Loucy (cell line): ENCODE data around the gene KATNIP.

Experiments used
- H2AFZ ChIP-seq: fragments of 200-600 bp; sonication (generic); 2 replicates; pipeline ENCODE4 v1.6.0; 2016; ENCODE audit warnings: antibody characterized with exemption, mild to moderate bottlenecking, low read length, moderate library complexity
- H3F3A ChIP-seq: fragments of 200-600 bp; 2 replicates; pipeline ENCODE4 v1.6.0; 2016; ENCODE audit warnings: antibody characterized with exemption, low read depth, mild to moderate bottlenecking
- H3K27me3 ChIP-seq: fragments of 200-600 bp; sonication (generic); 2 replicates; pipeline ENCODE4 v1.6.1; 2014; ENCODE audit warnings: low read length, mild to moderate bottlenecking; ENCODE audit not compliant: insufficient read depth, poor library complexity, severe bottlenecking
- H3K36me3 ChIP-seq: fragments of 200-600 bp; sonication (generic); 2 replicates; pipeline ENCODE4 v1.6.1; 2016; ENCODE audit warnings: low read length; ENCODE audit not compliant: insufficient read depth
- H3K4me1 ChIP-seq: fragments of 200-600 bp; sonication (generic); 2 replicates; pipeline ENCODE4 v1.5.1; 2014; ENCODE audit warnings: low read length, mild to moderate bottlenecking; ENCODE audit not compliant: insufficient read depth, poor library complexity, severe bottlenecking
- H3K4me2 ChIP-seq: fragments of 200-600 bp; sonication (generic); 2 replicates; pipeline ENCODE4 v1.6.0; 2014; ENCODE audit warnings: antibody characterized with exemption, low read length, low read depth, mild to moderate bottlenecking; ENCODE audit not compliant: poor library complexity, severe bottlenecking
- H3K4me3 ChIP-seq: fragments of 200-600 bp; sonication (generic); 2 replicates; pipeline ENCODE4 v1.5.1; 2014; ENCODE audit warnings: low read length, mild to moderate bottlenecking, mixed read lengths; ENCODE audit not compliant: poor library complexity, severe bottlenecking
- H3K79me2 ChIP-seq: fragments of 200-600 bp; sonication (generic); 2 replicates; pipeline ENCODE4 v1.6.1; 2014; ENCODE audit warnings: low read length; ENCODE audit not compliant: insufficient read depth
- H3K9ac ChIP-seq: fragments of 200-600 bp; sonication (generic); 2 replicates; pipeline ENCODE4 v1.6.0; 2014; ENCODE audit warnings: mild to moderate bottlenecking, low read depth, low read length, moderate library complexity; ENCODE audit not compliant: poor library complexity, severe bottlenecking
- H3K9me2 ChIP-seq: fragments of 200-600 bp; sonication (generic); replicated peaks from 2 replicates; pipeline ENCODE4 v1.6.1; 2016; ENCODE audit warnings: low read depth, low read length, mixed read lengths
- H3K9me3 ChIP-seq: fragments of 200-600 bp; sonication (generic); 2 replicates; pipeline ENCODE4 v1.6.1; 2014; ENCODE audit warnings: mild to moderate bottlenecking, antibody characterized with exemption, low read length, low read depth; ENCODE audit not compliant: insufficient read depth
- H4K20me1 ChIP-seq: fragments of 200-600 bp; sonication (generic); 2 replicates; pipeline ENCODE4 v1.6.0; 2014; ENCODE audit warnings: antibody characterized with exemption, low read length, mild to moderate bottlenecking; ENCODE audit not compliant: insufficient read depth, poor library complexity, severe bottlenecking
- EZH2phosphoT487 ChIP-seq: fragments of 200-600 bp; IDR thresholded peaks from 2 replicates; pipeline ENCODE4 v1.6.1; 2018; ENCODE audit warnings: antibody characterized with exemption, mild to moderate bottlenecking, moderate library complexity, borderline replicate concordance
- TF ChIP-seq, protein P1 (sequence below): fragments of 200-600 bp; sonication (generic); conservative IDR thresholded peaks from 2 replicates; pipeline ENCODE4 v1.5.1; 2014; ENCODE audit warnings: mild to moderate bottlenecking, antibody characterized with exemption, low read length

Gene KATNIP

DNA sequence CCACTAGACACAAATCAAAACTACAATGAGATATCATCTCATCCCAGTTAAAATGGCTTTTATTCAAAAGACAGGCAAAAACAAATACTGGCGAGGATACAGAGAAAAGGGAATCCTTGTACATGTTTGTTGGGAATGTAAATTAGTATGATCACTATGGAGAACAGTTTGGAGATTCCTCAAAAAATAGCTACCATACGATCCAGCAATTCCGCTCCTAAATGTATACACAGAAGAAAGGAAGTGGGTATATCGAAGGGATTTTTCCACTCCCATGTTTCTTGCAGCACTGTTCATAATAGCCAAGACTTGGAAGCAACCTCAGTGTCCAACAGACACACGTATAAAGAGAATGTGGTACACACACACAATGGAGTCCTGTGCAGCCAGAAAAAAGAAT lies 35.3 kb downstream of the KATNIP start:
- Histone ChIP-seq H3F3A (no peaks in the 10 kb centered on the region), H3K4me1 (no peaks in the 10 kb centered on the region), H3K9ac (no peak overlapping the region), H4K20me1 (no peaks in the 10 kb centered on the region), H3K4me3 (no peak overlapping the region), H3K36me3 (no peaks in the 10 kb centered on the region), H3K4me2 (no peak overlapping the region), H2AFZ (no peak overlapping the region), H3K9me3 (no peaks in the 10 kb centered on the region), H3K79me2 (no peaks in the 10 kb centered on the region), H3K9me2 (no peaks in the 10 kb centered on the region), H3K27me3 (no peaks in the 10 kb centered on the region)
- TF ChIP-seq, protein P1, sequence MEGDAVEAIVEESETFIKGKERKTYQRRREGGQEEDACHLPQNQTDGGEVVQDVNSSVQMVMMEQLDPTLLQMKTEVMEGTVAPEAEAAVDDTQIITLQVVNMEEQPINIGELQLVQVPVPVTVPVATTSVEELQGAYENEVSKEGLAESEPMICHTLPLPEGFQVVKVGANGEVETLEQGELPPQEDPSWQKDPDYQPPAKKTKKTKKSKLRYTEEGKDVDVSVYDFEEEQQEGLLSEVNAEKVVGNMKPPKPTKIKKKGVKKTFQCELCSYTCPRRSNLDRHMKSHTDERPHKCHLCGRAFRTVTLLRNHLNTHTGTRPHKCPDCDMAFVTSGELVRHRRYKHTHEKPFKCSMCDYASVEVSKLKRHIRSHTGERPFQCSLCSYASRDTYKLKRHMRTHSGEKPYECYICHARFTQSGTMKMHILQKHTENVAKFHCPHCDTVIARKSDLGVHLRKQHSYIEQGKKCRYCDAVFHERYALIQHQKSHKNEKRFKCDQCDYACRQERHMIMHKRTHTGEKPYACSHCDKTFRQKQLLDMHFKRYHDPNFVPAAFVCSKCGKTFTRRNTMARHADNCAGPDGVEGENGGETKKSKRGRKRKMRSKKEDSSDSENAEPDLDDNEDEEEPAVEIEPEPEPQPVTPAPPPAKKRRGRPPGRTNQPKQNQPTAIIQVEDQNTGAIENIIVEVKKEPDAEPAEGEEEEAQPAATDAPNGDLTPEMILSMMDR = no peak

DNA sequence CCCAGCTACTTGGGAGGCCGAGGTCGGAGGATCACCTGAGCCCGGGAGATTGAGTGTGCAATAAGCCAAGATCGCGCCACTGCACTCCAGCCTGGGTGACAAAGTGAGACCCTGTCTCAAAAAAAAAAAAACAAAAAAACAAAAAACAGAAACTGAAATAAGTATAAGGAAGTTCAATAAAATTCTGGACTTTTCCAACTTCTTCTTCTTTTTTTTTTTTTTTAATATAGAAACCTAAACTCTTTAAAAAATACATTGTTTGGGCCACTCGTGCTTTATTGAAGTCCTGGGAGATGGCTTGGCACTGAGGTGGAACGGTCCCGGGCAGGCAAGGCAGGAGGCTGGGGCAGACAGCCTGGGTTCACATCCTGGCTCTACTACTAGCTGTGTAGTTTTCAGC lies 36.8 kb downstream of the KATNIP start:
- no peak overlapping the region for H3K4me2 ChIP-seq
- H3K9ac ChIP-seq = no peak overlapping the region
- no peaks in the 10 kb centered on the region for H3K4me1 ChIP-seq
- no peaks in the 10 kb centered on the region for H3K9me3 ChIP-seq
- no peaks in the 10 kb centered on the region for H3K79me2 ChIP-seq
- H3K9me2 ChIP-seq = no peaks in the 10 kb centered on the region
- H3K27me3 ChIP-seq = no peaks in the 10 kb centered on the region
- no peaks in the 10 kb centered on the region for H3K36me3 ChIP-seq
- no peaks in the 10 kb centered on the region for H3F3A ChIP-seq
- no peaks in the 10 kb centered on the region for H4K20me1 ChIP-seq
- no peak overlapping the region for H2AFZ ChIP-seq
- no peak overlapping the region for H3K4me3 ChIP-seq
- no peak for TF ChIP-seq EZH2phosphoT487
- TF ChIP-seq, protein P1 = no peak

DNA sequence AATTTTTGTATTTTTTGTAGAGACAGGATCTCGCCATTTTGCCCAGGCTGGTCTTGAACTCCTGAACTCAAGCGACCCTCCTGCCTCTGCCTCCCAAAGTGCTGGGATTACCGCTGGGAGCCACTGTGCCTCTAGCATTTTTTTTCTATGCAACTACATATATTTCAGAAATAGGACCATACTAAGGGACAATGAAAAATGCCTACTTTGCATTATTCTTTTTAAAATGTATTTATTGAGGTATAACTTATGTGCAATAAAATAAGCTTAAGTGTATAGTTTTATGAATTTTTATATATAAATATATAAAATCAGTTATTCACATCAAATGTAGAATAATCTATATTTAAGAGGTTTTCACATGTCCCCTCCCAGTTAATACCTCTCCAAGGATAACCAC lies 38.1 kb downstream of the KATNIP start:
- Histone ChIP-seq H3K4me2 (no peak overlapping the region), H3K9ac (no peak overlapping the region), H3K4me3 (no peak overlapping the region), H3K36me3 (no peaks in the 10 kb centered on the region), H4K20me1 (no peaks in the 10 kb centered on the region), H3F3A (no peaks in the 10 kb centered on the region), H3K27me3 (no peaks in the 10 kb centered on the region), H3K9me3 (no peaks in the 10 kb centered on the region), H2AFZ (no peak overlapping the region), H3K79me2 (no peaks in the 10 kb centered on the region), H3K9me2 (no peaks in the 10 kb centered on the region), H3K4me1 (no peaks in the 10 kb centered on the region)
- TF ChIP-seq, protein P1 = no peak
- TF ChIP-seq EZH2phosphoT487 = no peak
